GM18870 (cell line): ENCODE data around the gene NEIL3.

Experiments used
- ATAC-seq: cut with Tn5 transposase; IDR thresholded peaks from one replicate; pipeline ENCODE4 v1.9.1; 2021; ENCODE audit warnings: moderate library complexity; ENCODE audit not compliant: unreplicated experiment

Gene NEIL3

GRCh38 chr4:177309522-177310371 is at the start of gene NEIL3:
Gene NEIL3, plus strand, starts transcription at chr4:177309874. Its CDS starts 80 bp downstream, at chr4:177309954.
- ATAC-seq = peak; percentile 90

- ATAC-seq = no peak
Measured at GRCh38 chr4:177263818-177264217, 45.9 kb upstream of the NEIL3 start.

GRCh38 chr4:177264788-177265422 is 44.8 kb upstream of the NEIL3 start:
- no peak for ATAC-seq

GRCh38 chr4:177265729-177266128 is 43.9 kb upstream of the NEIL3 start:
- no peak for ATAC-seq

GRCh38 chr4:177266506-177266905 is 43.2 kb upstream of the NEIL3 start:
- no peak for ATAC-seq

GRCh38 chr4:177267911-177268310 is 41.8 kb upstream of the NEIL3 start:
- ATAC-seq = no peak

- ATAC-seq = no peak
Measured at GRCh38 chr4:177271091-177271490, 38.6 kb upstream of the NEIL3 start.

- ATAC-seq = no peak
Measured at GRCh38 chr4:177271915-177272766, 37.5 kb upstream of the NEIL3 start.

- ATAC-seq = no peak
Measured at GRCh38 chr4:177275999-177276398, 33.7 kb upstream of the NEIL3 start.

GRCh38 chr4:177281351-177281909 is 28.2 kb upstream of the NEIL3 start:
- ATAC-seq = no peak

- ATAC-seq = no peak
Measured at GRCh38 chr4:177282284-177282835, 27.3 kb upstream of the NEIL3 start.

- ATAC-seq = no peak
Measured at GRCh38 chr4:177283167-177283566, 26.5 kb upstream of the NEIL3 start.

GRCh38 chr4:177285953-177286352 is 23.7 kb upstream of the NEIL3 start:
- ATAC-seq = no peak

- no peak for ATAC-seq
Measured at GRCh38 chr4:177287255-177287654, 22.4 kb upstream of the NEIL3 start.

- ATAC-seq = no peak
Measured at GRCh38 chr4:177288335-177288734, 21.3 kb upstream of the NEIL3 start.

GRCh38 chr4:177290780-177291179 is 18.9 kb upstream of the NEIL3 start:
- no peak for ATAC-seq

GRCh38 chr4:177292171-177292570 is 17.5 kb upstream of the NEIL3 start:
- no peak for ATAC-seq

- ATAC-seq = no peak
Measured at GRCh38 chr4:177293208-177294033, 16.3 kb upstream of the NEIL3 start.

- ATAC-seq = no peak
Measured at GRCh38 chr4:177297785-177298391, 11.8 kb upstream of the NEIL3 start.
